Keratinocyte (primary cell): ENCODE results near the gene RAI1. TPM values are rescaled to one million over a fixed set of nuclear protein-coding genes. Genes with fewer than 3 reads are reported as not detected.

Source experiments
- DNase-seq: peaks from one replicate; pipeline ENCODE4 v3.0.0-alpha.2; 2011; ENCODE audit warnings: low read depth, missing footprints, low spot score
- FAIRE-seq: peaks from 2 replicates; lab custom pipeline; 2011; peaks lifted over from hg19 to GRCh38; lab: Jason Lieb, UNC
- H2AFZ ChIP-seq: 2 replicates; pipeline ENCODE4 v1.6.0; 2012; ENCODE audit warnings: low read length, control low read depth, inconsistent platforms; ENCODE audit not compliant: control insufficient read depth
- H3K27ac ChIP-seq: 2 replicates; pipeline ENCODE4 v1.5.1; 2011; ENCODE audit warnings: low read length; ENCODE audit not compliant: control insufficient read depth, insufficient read depth
- H3K27me3 ChIP-seq: 3 replicates; pipeline ENCODE4 v1.6.0; 2011; ENCODE audit warnings: low read length; ENCODE audit not compliant: control insufficient read depth, insufficient read depth; ENCODE audit errors: extremely low read depth
- H3K36me3 ChIP-seq, 2 experiments: 2 replicates in 1 of 2; 3 replicates in 1 of 2; pipeline ENCODE4 v1.5.1; 2011; ENCODE audit warnings: low read length in 2 of 2, mild to moderate bottlenecking in 1 of 2; ENCODE audit not compliant: control insufficient read depth in 2 of 2, insufficient read depth in 2 of 2; ENCODE audit errors: extremely low read depth in 1 of 2
- H3K4me1 ChIP-seq: 3 replicates; pipeline ENCODE4 v1.5.1; 2011; ENCODE audit warnings: low read length; ENCODE audit not compliant: control insufficient read depth, insufficient read depth; ENCODE audit errors: extremely low read depth
- H3K4me2 ChIP-seq: 3 replicates; pipeline ENCODE4 v1.6.0; 2011; ENCODE audit warnings: low read depth, low read length; ENCODE audit not compliant: control insufficient read depth, insufficient read depth; ENCODE audit errors: extremely low read depth
- H3K4me3 ChIP-seq, 3 experiments: fragments of 200-600 bp in 1 of 3; sonication (generic) in 1 of 3; 2 replicates in 2 of 3; 3 replicates in 1 of 3; pipeline ENCODE4 v1.5.1; 2011 to 2016; ENCODE audit warnings: low read length in 3 of 3, mild to moderate bottlenecking in 3 of 3, control low read depth in 2 of 3, inconsistent platforms in 1 of 3, low read depth in 1 of 3, mixed read lengths in 1 of 3, mixed run types in 1 of 3, moderate library complexity in 1 of 3; ENCODE audit not compliant: control insufficient read depth in 2 of 3, insufficient read depth in 2 of 3; ENCODE audit errors: extremely low read depth in 1 of 3
- H3K79me2 ChIP-seq: 2 replicates; pipeline ENCODE4 v1.6.0; 2012; ENCODE audit warnings: low read length; ENCODE audit not compliant: control insufficient read depth, insufficient read depth
- H3K9ac ChIP-seq: 3 replicates; pipeline ENCODE4 v1.6.0; 2011; ENCODE audit warnings: low read length; ENCODE audit not compliant: control insufficient read depth, insufficient read depth; ENCODE audit errors: extremely low read depth
- H3K9me1 ChIP-seq: 3 replicates; pipeline ENCODE4 v1.6.0; 2011; ENCODE audit warnings: low read length; ENCODE audit not compliant: control insufficient read depth, insufficient read depth; ENCODE audit errors: extremely low read depth
- H3K9me3 ChIP-seq: 2 replicates; pipeline ENCODE4 v1.5.1; 2012; ENCODE audit warnings: low read depth, low read length; ENCODE audit not compliant: control insufficient read depth
- H4K20me1 ChIP-seq: 3 replicates; pipeline ENCODE4 v1.6.0; 2011; ENCODE audit warnings: low read length; ENCODE audit not compliant: control insufficient read depth, insufficient read depth; ENCODE audit errors: extremely low read depth
- CTCF ChIP-seq, 3 experiments: IDR thresholded peaks in 1 of 3; conservative IDR thresholded peaks in 1 of 3; optimal IDR thresholded peaks in 1 of 3; 2 replicates in 2 of 3; 3 replicates in 1 of 3; pipeline versions ENCODE3 to v1.5.1; 2011; ENCODE audit warnings: low read length in 3 of 3, mild to moderate bottlenecking in 3 of 3, moderate library complexity in 2 of 3, control low read depth in 1 of 3, inconsistent platforms in 1 of 3; ENCODE audit not compliant: insufficient read depth in 2 of 3; ENCODE audit errors: extremely low read depth in 1 of 3
- EZH2 ChIP-seq: IDR thresholded peaks from one replicate; pipeline ENCODE4 v1.6.1; 2012; ENCODE audit warnings: inconsistent platforms, mild to moderate bottlenecking, low read length, moderate library complexity
- dilution Hi-C: fragments of 300-500 bp; cut with MboI; formaldehyde crosslinking; loops from one replicate; pipeline ENCODE4 v1.7.0; 2020; ENCODE audit warnings: low sequenced_read_pairs; ENCODE audit not compliant: extremely low pct_ligation_motif_present
- polyA plus RNA-seq, 5 experiments: library from polyadenylated mRNA; depleted of rRNA in 3 of 5; stranded (reverse) in 3 of 5; stranded (forward) in 1 of 5; unstranded in 1 of 5; fragments of >200 nt; gene quantifications; 1 replicate in 1 of 5; 2 replicates in 3 of 5; 3 replicates in 1 of 5; pipeline versions ENCODE4 v1.2.1 to v1.2.3, GENCODE V29; 2011 to 2012; ENCODE audit warnings: missing spikeins in 2 of 5, low read depth in 1 of 5, low replicate concordance in 1 of 5

RAI1 gene
- polyA plus RNA-seq, 1 donor (not counting 4 experiments of a cell fraction or from before 2014, with no cell fraction given): 2.6 TPM

GRCh38 chr17:17762744-17763105 is 81.5 kb downstream of the RAI1 start:
- DNase-seq (no peak), FAIRE-seq (no peak)
- peaks cover 3 to 16% of the 10 kb centered on the region in 2 experiments for H3K36me3 ChIP-seq
- H3K4me3 ChIP-seq: no peak overlapping the region
- H3K9ac ChIP-seq: no peak overlapping the region
- H3K4me1 ChIP-seq: peaks cover 20% of the 10 kb centered on the region
- H3K4me2 ChIP-seq: no peak overlapping the region
- no peaks in the 10 kb centered on the region for H4K20me1 ChIP-seq
- no peaks in the 10 kb centered on the region for H3K9me3 ChIP-seq
- no peaks in the 10 kb centered on the region for H3K9me1 ChIP-seq
- no peak overlapping the region for H3K27ac ChIP-seq
- H3K27me3 ChIP-seq: no peaks in the 10 kb centered on the region
- TF ChIP-seq EZH2 (no peak), CTCF (optimal IDR thresholded peaks at IDR 0.05 in 1 of 3, IDR thresholded peaks at IDR 0.05 in 1 of 3, conservative IDR thresholded peaks at IDR 0.05 in 1 of 3; ENCODE audit: extremely low read depth in 1 of 3, insufficient read depth in 2 of 3, low read length in 3 of 3) (no peak)
- H3K79me2 ChIP-seq: peaks cover 52% of the 10 kb centered on the region
- no peak overlapping the region for H2AFZ ChIP-seq
- dilution Hi-C loops: no loop called here

GRCh38 chr17:17763136-17763535 is 81.9 kb downstream of the RAI1 start:
- Histone ChIP-seq H3K27me3 (no peaks in the 10 kb centered on the region), H4K20me1 (no peaks in the 10 kb centered on the region), H3K9me3 (no peaks in the 10 kb centered on the region), H3K36me3 (peaks cover 3 to 18% of the 10 kb centered on the region in 2 experiments), H3K4me2 (no peak overlapping the region), H3K79me2 (peaks cover 53% of the 10 kb centered on the region), H2AFZ (no peak overlapping the region), H3K4me3 (no peak overlapping the region), H3K4me1 (peaks cover 20% of the 10 kb centered on the region), H3K9me1 (no peaks in the 10 kb centered on the region), H3K27ac (no peak overlapping the region), H3K9ac (no peak overlapping the region)
- DNase-seq: no peak
- dilution Hi-C loops: no loop called here
- no peak for TF ChIP-seq CTCF (optimal IDR thresholded peaks at IDR 0.05 in 1 of 3, IDR thresholded peaks at IDR 0.05 in 1 of 3, conservative IDR thresholded peaks at IDR 0.05 in 1 of 3; ENCODE audit: extremely low read depth in 1 of 3, insufficient read depth in 2 of 3, low read length in 3 of 3)
- TF ChIP-seq EZH2: no peak
- FAIRE-seq: no peak
